H1 (cell line): ENCODE results near the gene RSKR. TPM values are rescaled to one million over a fixed set of nuclear protein-coding genes. Genes with fewer than 3 reads are reported as not detected.

Experiments used
- CTCF ChIA-PET: fragments of 300-600 bp; sonication (Branson Sonifier 250); formaldehyde crosslinking; loops from one replicate; lab custom pipeline; 2021; ENCODE audit not compliant: partially characterized antibody; lab: Charles Lee
- POLR2A ChIA-PET: fragments of 300-600 bp; sonication (Branson Sonifier 250); formaldehyde crosslinking; loops from one replicate; lab custom pipeline; 2021; ENCODE audit warnings: inconsistent platforms; ENCODE audit not compliant: partially characterized antibody; lab: Charles Lee
- DNase-seq, 2 experiments: peaks; one replicate each; pipeline versions ENCODE4 v3.0.0 to v3.0.0-alpha.2; 2010 to 2022; ENCODE audit warnings: low spot score in 2 of 2, low read depth in 1 of 2, mixed read lengths in 1 of 2
- FAIRE-seq: peaks from 2 replicates; lab custom pipeline; 2011; peaks lifted over from hg19 to GRCh38; lab: Jason Lieb, UNC
- H2AFZ ChIP-seq: 2 replicates; pipeline ENCODE4 v1.8.1; 2012; ENCODE audit warnings: low read length, inconsistent platforms
- H2AK5ac ChIP-seq: 2 replicates; pipeline ENCODE4 v1.6.1; 2013; ENCODE audit warnings: low read depth, low read length
- H2BK120ac ChIP-seq: replicated peaks from 2 replicates; pipeline ENCODE3; 2013; ENCODE audit warnings: low read depth, low read length, inconsistent platforms
- H2BK12ac ChIP-seq: 2 replicates; pipeline ENCODE4 v1.6.1; 2013; ENCODE audit warnings: low read depth, low read length
- H2BK15ac ChIP-seq: 2 replicates; pipeline ENCODE4 v1.6.1; 2013; ENCODE audit warnings: low read length
- H2BK20ac ChIP-seq: 2 replicates; pipeline ENCODE4 v1.6.1; 2013; ENCODE audit warnings: low read length
- H2BK5ac ChIP-seq: 2 replicates; pipeline ENCODE4 v1.6.1; 2013; ENCODE audit warnings: low read depth, low read length
- H3K14ac ChIP-seq: 2 replicates; pipeline ENCODE4 v1.6.1; 2013; ENCODE audit warnings: inconsistent platforms; ENCODE audit not compliant: insufficient read length
- H3K18ac ChIP-seq: 2 replicates; pipeline ENCODE4 v1.6.1; 2013; ENCODE audit warnings: low read length; ENCODE audit errors: extremely low read depth
- H3K23ac ChIP-seq: 2 replicates; pipeline ENCODE4 v1.6.1; 2013; ENCODE audit warnings: inconsistent platforms; ENCODE audit not compliant: insufficient read length
- H3K23me2 ChIP-seq: 2 replicates; pipeline ENCODE4 v1.6.1; 2013; ENCODE audit warnings: low read depth, low read length
- H3K27ac ChIP-seq: 2 replicates; pipeline ENCODE4 v1.6.1; 2011; ENCODE audit warnings: low read depth, low read length, inconsistent platforms
- H3K27me3 ChIP-seq, 4 experiments: replicated peaks in 1 of 4; 1 replicate in 1 of 4; 2 replicates in 3 of 4; pipeline versions ENCODE4 v1.6.1 to v1.8.1; 2011 to 2013; ENCODE audit warnings: low read length in 3 of 4, mild to moderate bottlenecking in 3 of 4, inconsistent platforms in 2 of 4, mixed read lengths in 2 of 4, moderate library complexity in 1 of 4; ENCODE audit not compliant: control insufficient read depth in 3 of 4, insufficient read depth in 3 of 4; ENCODE audit errors: extremely low read depth in 1 of 4
- H3K36me3 ChIP-seq, 4 experiments: 2 replicates each; pipeline versions ENCODE4 v1.6.1 to v1.8.1; 2011 to 2013; ENCODE audit warnings: mild to moderate bottlenecking in 4 of 4, low read length in 3 of 4, moderate library complexity in 2 of 4, control low read depth in 1 of 4, inconsistent platforms in 1 of 4; ENCODE audit not compliant: insufficient read depth in 4 of 4, control insufficient read depth in 2 of 4
- H3K4ac ChIP-seq: replicated peaks from 2 replicates; pipeline ENCODE3; 2013; ENCODE audit warnings: low read length, low read depth, mixed read lengths, inconsistent platforms; ENCODE audit not compliant: insufficient read length
- H3K4me1 ChIP-seq, 4 experiments: replicated peaks in 1 of 4; 1 replicate in 1 of 4; 2 replicates in 3 of 4; pipeline versions ENCODE4 v1.6.1 to v1.8.1; 2011 to 2013; ENCODE audit warnings: low read length in 3 of 4, inconsistent platforms in 2 of 4, mixed read lengths in 1 of 4; ENCODE audit not compliant: insufficient read depth in 4 of 4, control insufficient read depth in 3 of 4
- H3K4me2 ChIP-seq, 2 experiments: 2 replicates each; pipeline versions ENCODE4 v1.6.1 to v1.8.1; 2011 to 2013; ENCODE audit warnings: low read depth in 2 of 2, low read length in 2 of 2, control low read depth in 1 of 2, inconsistent platforms in 1 of 2, mild to moderate bottlenecking in 1 of 2; ENCODE audit not compliant: insufficient read depth in 1 of 2
- H3K4me3 ChIP-seq, 4 experiments: fragments of 200-600, 300-600 bp in 1 of 4; sonication (generic), shearing (Covaris generic), sonication (Bioruptor Twin) in 1 of 4; 2 replicates each; pipeline versions ENCODE4 v1.5.1 to v1.8.1; 2011 to 2016; ENCODE audit warnings: low read length in 4 of 4, low read depth in 3 of 4, control low read depth in 2 of 4, inconsistent platforms in 2 of 4, mild to moderate bottlenecking in 2 of 4, mixed read lengths in 1 of 4, moderate library complexity in 1 of 4; ENCODE audit not compliant: insufficient read depth in 2 of 4; ENCODE audit errors: extremely low read depth in 1 of 4
- H3K56ac ChIP-seq: replicated peaks from 2 replicates; pipeline ENCODE3; 2013; ENCODE audit warnings: low read depth, mild to moderate bottlenecking, mixed read lengths, low read length, inconsistent platforms; ENCODE audit not compliant: insufficient read length
- H3K79me1 ChIP-seq: 2 replicates; pipeline ENCODE4 v1.6.1; 2013; ENCODE audit warnings: low read depth, low read length, control low read depth
- H3K79me2 ChIP-seq, 2 experiments: 2 replicates each; pipeline versions ENCODE4 v1.6.1 to v1.8.1; 2012 to 2013; ENCODE audit warnings: low read length in 2 of 2, mild to moderate bottlenecking in 2 of 2, inconsistent platforms in 1 of 2; ENCODE audit not compliant: insufficient read depth in 2 of 2, control insufficient read depth in 1 of 2
- H3K9ac ChIP-seq, 4 experiments: replicated peaks in 1 of 4; 1 replicate in 1 of 4; 2 replicates in 3 of 4; pipeline versions ENCODE4 v1.6.1 to v1.8.1; 2011 to 2013; ENCODE audit warnings: low read depth in 3 of 4, low read length in 3 of 4, control low read depth in 2 of 4, mild to moderate bottlenecking in 2 of 4, moderate library complexity in 2 of 4, inconsistent platforms in 1 of 4; ENCODE audit errors: extremely low read depth in 1 of 4
- H3K9me3 ChIP-seq, 2 experiments: 2 replicates each; pipeline versions ENCODE4 v1.6.1 to v1.8.1; 2012 to 2013; ENCODE audit warnings: mild to moderate bottlenecking in 2 of 2, moderate library complexity in 2 of 2, control low read depth in 1 of 2, inconsistent platforms in 1 of 2, low read depth in 1 of 2, low read length in 1 of 2, mixed read lengths in 1 of 2; ENCODE audit not compliant: insufficient read depth in 2 of 2
- H4K20me1 ChIP-seq, 2 experiments: replicated peaks in 1 of 2; 2 replicates each; pipeline versions ENCODE3 to v1.8.1; 2011 to 2013; ENCODE audit warnings: inconsistent platforms in 2 of 2, low read length in 2 of 2, mild to moderate bottlenecking in 1 of 2; ENCODE audit not compliant: insufficient read depth in 2 of 2, control insufficient read depth in 1 of 2
- H4K5ac ChIP-seq: 2 replicates; pipeline ENCODE4 v1.6.1; 2013; ENCODE audit warnings: low read length, low read depth, mixed read lengths, inconsistent platforms; ENCODE audit not compliant: insufficient read length
- H4K8ac ChIP-seq: 2 replicates; pipeline ENCODE4 v1.8.0; 2013; ENCODE audit warnings: mild to moderate bottlenecking, moderate library complexity, low read length, inconsistent platforms; ENCODE audit not compliant: insufficient read depth; ENCODE audit errors: extremely low read depth
- H4K91ac ChIP-seq: replicated peaks from 2 replicates; pipeline ENCODE3; 2013; ENCODE audit warnings: low read length, mixed read lengths, inconsistent platforms; ENCODE audit not compliant: insufficient read length
- BRCA1 ChIP-seq: IDR thresholded peaks from 2 replicates; pipeline ENCODE4 v1.6.1; 2012; ENCODE audit warnings: low read depth, low read length, improper control_type of control experiment
- EGR1 ChIP-seq: IDR thresholded peaks from 2 replicates; pipeline ENCODE4 v1.6.1; 2011; ENCODE audit warnings: low read depth, low read length, borderline replicate concordance
- EP300 ChIP-seq, 2 experiments: IDR thresholded peaks; 1 replicate in 1 of 2; 2 replicates in 1 of 2; pipeline ENCODE4 v1.6.1; 2011 to 2012; ENCODE audit warnings: low read depth in 2 of 2, low read length in 2 of 2, mild to moderate bottlenecking in 2 of 2, borderline replicate concordance in 1 of 2, inconsistent platforms in 1 of 2, moderate library complexity in 1 of 2
- JUN ChIP-seq: IDR thresholded peaks from 2 replicates; pipeline ENCODE4 v1.6.1; 2011; ENCODE audit warnings: low read depth, mild to moderate bottlenecking, improper control_type of control experiment, low read length
- POLR2AphosphoS5 ChIP-seq: IDR thresholded peaks from 2 replicates; pipeline ENCODE4 v1.6.1; 2011; ENCODE audit warnings: low read depth, low read length
- RXRA ChIP-seq: IDR thresholded peaks from 2 replicates; pipeline ENCODE4 v1.6.1; 2011; ENCODE audit warnings: low read depth, mild to moderate bottlenecking, low read length, moderate library complexity; ENCODE audit not compliant: insufficient read depth
- SRF ChIP-seq: IDR thresholded peaks from 2 replicates; pipeline ENCODE4 v1.6.1; 2011; ENCODE audit warnings: mild to moderate bottlenecking, low read depth, low read length, moderate library complexity
- TCF12 ChIP-seq: IDR thresholded peaks from 2 replicates; pipeline ENCODE4 v1.6.1; 2011; ENCODE audit warnings: low read depth, mild to moderate bottlenecking, low read length
- polyA plus RNA-seq, 7 experiments: library from polyadenylated mRNA; depleted of rRNA in 3 of 7; stranded (reverse) in 5 of 7; unstranded in 2 of 7; fragments of >200 nt in 5 of 7; fragments of 200-250 nt in 2 of 7; gene quantifications; 1 replicate in 5 of 7; 2 replicates in 1 of 7; 4 replicates in 1 of 7; pipeline versions ENCODE4 v1.2.1 to v1.2.3, GENCODE V29; 2011 to 2013; ENCODE audit warnings: missing spikeins in 2 of 7, mixed read lengths in 2 of 7
- total RNA-seq: library from RNA; stranded (reverse); fragmentation: NEBNext Ultra II Directional; extraction: Animal tissue kit (Norgen Biotek cat#: 25700); gene quantifications from 2 replicates; pipeline ENCODE4 v1.2.1, GENCODE V29; 2021

Gene RSKR
- total and polyA plus RNA-seq, 2 of the 8 experiments (the other 6 are each of a cell fraction or from before 2014, with no cell fraction given): 24.1 to 28.5 TPM

DNA sequence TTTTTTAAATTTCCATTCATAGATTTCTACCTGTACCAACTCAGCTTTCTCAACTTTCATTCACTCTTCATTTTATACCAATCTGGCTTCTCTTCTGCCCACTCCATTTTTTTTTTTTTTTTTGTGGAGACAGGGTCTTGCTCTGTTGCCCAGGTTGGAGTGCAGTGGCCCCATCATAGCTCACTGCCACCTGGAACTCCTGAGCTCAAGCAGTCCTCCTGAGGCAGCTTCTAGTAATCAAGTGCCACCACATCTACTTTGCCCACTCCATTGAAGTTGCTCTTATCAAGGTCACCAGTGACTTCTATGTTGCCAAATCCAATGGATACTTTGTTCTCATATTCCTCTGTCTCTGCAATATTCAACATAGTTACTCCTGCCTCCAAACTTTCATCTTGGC is 49.7 kb upstream of the RSKR start:
- DNase-seq (no peak), FAIRE-seq (no peak)
- Histone ChIP-seq H3K9me3 (peaks cover 0 to 14% of the 10 kb centered on the region in 2 experiments; a peak in 3 of 4 replicates), H2BK15ac (no peak overlapping the region), H2BK12ac (no peak overlapping the region), H3K18ac (no peak overlapping the region), H3K9ac (no peak overlapping the region), H3K4me2 (peak overlapping the region; percentile 74 to 81; a peak in 2 of 4 replicates), H3K79me2 (peaks cover 28 to 78% of the 10 kb centered on the region in 2 experiments), H4K20me1 (peaks cover 2 to 14% of the 10 kb centered on the region in 2 experiments), H2BK5ac (no peak overlapping the region), H3K23ac (no peak overlapping the region), H4K91ac (no peak overlapping the region), H3K23me2 (peaks cover 3% of the 10 kb centered on the region; the same call in 1 of the 2 replicates), H3K4me3 (no peak overlapping the region), H2BK120ac (no peak overlapping the region), H3K56ac (no peak overlapping the region), H3K4me1 (peaks cover 0 to 2% (median 0%) of the 10 kb centered on the region in 4 experiments; a peak in 3 of 7 replicates), H2AK5ac (no peak overlapping the region), H3K36me3 (peaks cover 0 to 26% (median 12%) of the 10 kb centered on the region in 4 experiments; a peak in 6 of 8 replicates), H3K14ac (no peak overlapping the region), H3K79me1 (peaks cover 7% of the 10 kb centered on the region), H3K4ac (no peak overlapping the region), H3K27me3 (no peaks in the 10 kb centered on the region), H4K8ac (no peak overlapping the region), H2BK20ac (no peak overlapping the region), H4K5ac (no peak overlapping the region), H3K27ac (no peak overlapping the region), H2AFZ (no peak overlapping the region)
- TF ChIP-seq SRF (no peak), JUN (no peak), TCF12 (no peak), POLR2AphosphoS5 (no peak), RXRA (no peak), EGR1 (no peak), BRCA1 (no peak), EP300 (IDR thresholded peaks at IDR 0.05; ENCODE audit: borderline replicate concordance in 1 of 2, low read depth in 2 of 2, low read length in 2 of 2) (no peak)
- POLR2A ChIA-PET: interaction anchor here (0.6 to 3.9 kb wide), 3 partner anchors 19 to 42 kb away, joined by 3 to 55 read pairs (median 3); partner anchors contain the start of gene BLTP2
- CTCF ChIA-PET: interaction anchor here (1.0 to 4.0 kb wide), 4 partner anchors 12 to 20 kb away, joined by 3 to 38 read pairs (median 5); partner anchors contain the start of gene BLTP2
